ENCODE measurements around the gene ERBB2. TPM values are rescaled to one million over a fixed set of nuclear protein-coding genes. Genes with fewer than 3 reads are reported as not detected.
"Not testable (repeated sequence)": the region's sequence is repeated elsewhere in the genome, so short reads cannot be mapped to it uniquely, and the experiment has no call there.

ERBB2 gene
- total RNA-seq, 1 donor from 2014 or later, result 32.1 TPM

DNA sequence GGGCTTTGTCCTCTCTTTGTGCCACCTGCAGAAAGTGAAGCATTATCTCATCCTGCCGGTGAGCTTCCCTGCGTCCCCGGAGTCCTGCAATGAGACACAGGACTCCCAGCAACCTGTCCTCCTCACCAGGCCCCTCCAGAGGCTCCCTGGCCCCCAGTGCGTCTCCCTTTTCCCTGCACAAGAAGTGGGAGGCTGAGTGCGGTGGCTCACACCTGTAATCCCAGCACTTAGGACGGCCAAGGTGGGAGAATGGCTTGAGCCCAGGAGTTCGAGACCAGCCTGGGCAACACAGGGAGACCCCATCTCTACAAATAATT lies 46.2 kb downstream of the ERBB2 start:
- no peak for DNase-seq (ENCODE audit: low read depth)
- FAIRE-seq, result no peak
- peaks cover 32% of the 10 kb centered on the region for H3K36me3 ChIP-seq (ENCODE audit: control insufficient read depth, insufficient read depth, low read length)
- H3K4me3 ChIP-seq (ENCODE audit: low read depth, low read length), result no peak overlapping the region
- H3K27me3 ChIP-seq (ENCODE audit: control insufficient read depth, insufficient read depth, low read length), result no peaks in the 10 kb centered on the region
- TF ChIP-seq, protein P1, sequence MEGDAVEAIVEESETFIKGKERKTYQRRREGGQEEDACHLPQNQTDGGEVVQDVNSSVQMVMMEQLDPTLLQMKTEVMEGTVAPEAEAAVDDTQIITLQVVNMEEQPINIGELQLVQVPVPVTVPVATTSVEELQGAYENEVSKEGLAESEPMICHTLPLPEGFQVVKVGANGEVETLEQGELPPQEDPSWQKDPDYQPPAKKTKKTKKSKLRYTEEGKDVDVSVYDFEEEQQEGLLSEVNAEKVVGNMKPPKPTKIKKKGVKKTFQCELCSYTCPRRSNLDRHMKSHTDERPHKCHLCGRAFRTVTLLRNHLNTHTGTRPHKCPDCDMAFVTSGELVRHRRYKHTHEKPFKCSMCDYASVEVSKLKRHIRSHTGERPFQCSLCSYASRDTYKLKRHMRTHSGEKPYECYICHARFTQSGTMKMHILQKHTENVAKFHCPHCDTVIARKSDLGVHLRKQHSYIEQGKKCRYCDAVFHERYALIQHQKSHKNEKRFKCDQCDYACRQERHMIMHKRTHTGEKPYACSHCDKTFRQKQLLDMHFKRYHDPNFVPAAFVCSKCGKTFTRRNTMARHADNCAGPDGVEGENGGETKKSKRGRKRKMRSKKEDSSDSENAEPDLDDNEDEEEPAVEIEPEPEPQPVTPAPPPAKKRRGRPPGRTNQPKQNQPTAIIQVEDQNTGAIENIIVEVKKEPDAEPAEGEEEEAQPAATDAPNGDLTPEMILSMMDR (IDR thresholded peaks at IDR 0.05; ENCODE audit: insufficient read depth, low read length, severe bottlenecking), result no peak

DNA sequence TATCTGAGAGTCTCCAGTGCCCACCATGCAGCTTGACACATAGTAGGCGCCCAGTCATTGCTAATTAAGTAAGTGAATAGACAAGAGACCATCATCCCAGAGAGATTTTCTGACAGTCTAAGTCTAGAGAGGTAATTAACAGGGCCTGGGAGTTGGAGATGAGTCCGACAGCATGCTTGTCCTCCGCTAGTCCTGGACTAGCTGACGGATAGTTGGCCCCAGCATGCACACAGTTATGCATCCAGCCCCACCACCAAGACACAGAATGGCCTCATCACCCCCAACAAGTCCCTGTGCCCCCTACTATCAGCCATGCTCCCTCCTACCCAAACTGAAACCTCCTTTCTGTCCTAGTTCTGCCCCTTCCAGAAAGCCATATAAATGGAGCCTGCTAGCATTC lies 47.9 kb downstream of the ERBB2 start:
- Histone ChIP-seq H3K4me3 (ENCODE audit: low read depth, low read length) (no peak overlapping the region), H3K27me3 (ENCODE audit: control insufficient read depth, insufficient read depth, low read length) (no peaks in the 10 kb centered on the region), H3K36me3 (ENCODE audit: control insufficient read depth, insufficient read depth, low read length) (peaks cover 29% of the 10 kb centered on the region)
- TF ChIP-seq, protein P1 (IDR thresholded peaks at IDR 0.05; ENCODE audit: insufficient read depth, low read length, severe bottlenecking), result no peak
- no peak for DNase-seq (ENCODE audit: low read depth)
- no peak for FAIRE-seq

GRCh38 chr17:39748444-39749034 lies 48.7 kb downstream of the ERBB2 start:
- FAIRE-seq; H3K27me3 ChIP-seq (ENCODE audit: control insufficient read depth, insufficient read depth, low read length); DNase-seq (ENCODE audit: low read depth); H3K4me3 ChIP-seq (ENCODE audit: low read depth, low read length): not testable (repeated sequence)
- H3K36me3 ChIP-seq (ENCODE audit: control insufficient read depth, insufficient read depth, low read length), result peaks cover 25% of the 10 kb centered on the region

- FAIRE-seq, result no peak
- peak; percentile 41 for DNase-seq (ENCODE audit: low read depth)
- no peak overlapping the region for H3K4me3 ChIP-seq (ENCODE audit: low read depth, low read length)
- no peaks in the 10 kb centered on the region for H3K27me3 ChIP-seq (ENCODE audit: control insufficient read depth, insufficient read depth, low read length)
- H3K36me3 ChIP-seq (ENCODE audit: control insufficient read depth, insufficient read depth, low read length), result peaks cover 9% of the 10 kb centered on the region
- TF ChIP-seq, protein P1 (IDR thresholded peaks at IDR 0.05; ENCODE audit: insufficient read depth, low read length, severe bottlenecking), result no peak
These were observed 50.5 kb downstream of the ERBB2 start for GRCh38 chr17:39750131-39751015.

GRCh38 chr17:39751016-39751543 lies 51.2 kb downstream of the ERBB2 start:
- DNase-seq (ENCODE audit: low read depth), result no peak
- no peak for FAIRE-seq
- TF ChIP-seq, protein P1 (IDR thresholded peaks at IDR 0.05; ENCODE audit: insufficient read depth, low read length, severe bottlenecking), result no peak

DNA sequence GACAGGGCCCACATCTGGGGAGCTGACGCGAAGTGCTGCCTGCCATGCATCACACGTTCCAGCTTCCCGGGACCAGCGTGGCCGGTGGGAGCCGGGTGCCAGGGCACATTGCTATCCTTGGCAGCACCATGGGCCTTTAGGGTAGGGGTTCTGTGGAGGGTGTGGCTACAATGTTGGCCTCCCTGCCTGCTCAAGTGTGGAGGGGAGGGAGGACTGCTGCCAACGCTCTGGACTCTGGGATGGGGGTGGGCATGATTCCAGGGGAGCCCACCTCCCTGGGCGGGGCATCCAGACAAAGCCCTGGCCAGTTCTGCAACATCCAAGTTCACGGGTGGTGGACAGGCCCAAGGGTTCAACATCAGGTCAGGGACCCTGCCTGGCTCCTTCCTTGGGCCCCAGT lies 51.8 kb downstream of the ERBB2 start:
- FAIRE-seq (no peak), DNase-seq (ENCODE audit: low read depth) (no peak)
- Histone ChIP-seq H3K36me3 (ENCODE audit: control insufficient read depth, insufficient read depth, low read length) (peaks cover 1% of the 10 kb centered on the region), H3K4me3 (ENCODE audit: low read depth, low read length) (no peak overlapping the region), H3K27me3 (ENCODE audit: control insufficient read depth, insufficient read depth, low read length) (peaks cover 2% of the 10 kb centered on the region)
- TF ChIP-seq, protein P1 (IDR thresholded peaks at IDR 0.05; ENCODE audit: insufficient read depth, low read length, severe bottlenecking), result no peak

More at GRCh38 chr17:39751016-39751543, 51.2 kb downstream of the ERBB2 start:
- H3K27me3 ChIP-seq (ENCODE audit: control insufficient read depth, insufficient read depth, low read length), result no peaks in the 10 kb centered on the region
- peaks cover 2% of the 10 kb centered on the region for H3K36me3 ChIP-seq (ENCODE audit: control insufficient read depth, insufficient read depth, low read length)
- H3K4me3 ChIP-seq (ENCODE audit: low read depth, low read length), result no peak overlapping the region

Data from bronchial epithelial cell (primary cell).